ENCODE results near the gene AUTS2.

- TF ChIP-seq CTCF (IDR thresholded peaks at IDR 0.05 in 2 of 3, conservative IDR thresholded peaks at IDR 0.05 in 1 of 3; ENCODE audit: control insufficient read depth in 2 of 3, extremely low read depth in 1 of 3, insufficient read depth in 1 of 3, low read depth in 3 of 3, low read length in 3 of 3) (no peak), KDM1A (IDR thresholded peaks at IDR 0.05; ENCODE audit: borderline replicate concordance) (no peak), MXI1 (IDR thresholded peaks at IDR 0.05; ENCODE audit: low read depth, low read length) (no peak), PBX3 (IDR thresholded peaks at IDR 0.05; ENCODE audit: insufficient replicate concordance, low read depth, low read length) (no peak), TCF3 (IDR thresholded peaks at IDR 0.05; ENCODE audit: borderline replicate concordance, insufficient read depth, low read depth, low read length) (no peak), CBFB (IDR thresholded peaks at IDR 0.05; ENCODE audit: low read depth) (no peak), RCOR1 (conservative IDR thresholded peaks at IDR 0.05; ENCODE audit: low read depth, low read length) (no peak), FOXK2 (IDR thresholded peaks at IDR 0.05) (no peak), HDGF (IDR thresholded peaks at IDR 0.05) (no peak), ZNF687 (IDR thresholded peaks at IDR 0.05) (no peak), EZH2 (IDR thresholded peaks at IDR 0.05; ENCODE audit: borderline replicate concordance, control insufficient read depth, low read depth, low read length) (no peak), CREM (IDR thresholded peaks at IDR 0.05; ENCODE audit: low read depth) (no peak), ZBTB33 (IDR thresholded peaks at IDR 0.05) (no peak), CREB1 (IDR thresholded peaks at IDR 0.05; ENCODE audit: low read depth) (no peak)
Observed at GRCh38 chr7:70159121-70159520, 560.8 kb downstream of the AUTS2 start.

Data from GM12878 (cell line).